Measurements from ENCODE around the gene OR2H1. TPM values are rescaled to one million over a fixed set of nuclear protein-coding genes. Genes with fewer than 3 reads are reported as not detected.

The OR2H1 gene
- total and polyA plus RNA-seq, 9 of the 15 experiments (the other 6 are each of a cell fraction or from before 2014, with no cell fraction given), result not detected

DNA sequence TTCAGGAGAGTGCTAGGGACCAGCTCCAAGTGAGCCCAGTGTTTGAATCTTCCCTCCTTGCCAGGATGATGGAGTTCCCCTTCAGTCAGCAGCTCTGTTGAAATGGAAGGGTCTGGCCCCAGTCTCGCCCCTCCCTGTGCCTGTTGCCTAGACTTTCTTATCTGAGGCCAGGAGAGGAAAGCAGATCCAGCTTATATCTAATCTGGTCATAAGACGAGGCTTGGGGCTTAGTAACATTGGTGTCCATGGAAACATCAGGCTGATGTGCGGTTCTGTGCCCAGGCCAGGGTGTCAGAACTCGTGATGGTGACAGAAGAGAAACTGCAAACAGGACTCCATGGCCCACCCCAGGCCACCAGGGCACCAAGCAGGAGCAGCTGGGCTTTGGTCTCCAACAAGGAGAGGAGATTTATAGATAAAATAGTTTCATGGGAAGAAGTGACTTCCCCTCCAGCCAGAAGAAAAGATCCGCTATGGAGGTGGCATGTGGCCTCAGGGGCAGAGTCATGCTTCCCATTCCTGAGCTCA, 21.0 kb downstream of the OR2H1 start (continued):
- TF ChIP-seq, protein P1, sequence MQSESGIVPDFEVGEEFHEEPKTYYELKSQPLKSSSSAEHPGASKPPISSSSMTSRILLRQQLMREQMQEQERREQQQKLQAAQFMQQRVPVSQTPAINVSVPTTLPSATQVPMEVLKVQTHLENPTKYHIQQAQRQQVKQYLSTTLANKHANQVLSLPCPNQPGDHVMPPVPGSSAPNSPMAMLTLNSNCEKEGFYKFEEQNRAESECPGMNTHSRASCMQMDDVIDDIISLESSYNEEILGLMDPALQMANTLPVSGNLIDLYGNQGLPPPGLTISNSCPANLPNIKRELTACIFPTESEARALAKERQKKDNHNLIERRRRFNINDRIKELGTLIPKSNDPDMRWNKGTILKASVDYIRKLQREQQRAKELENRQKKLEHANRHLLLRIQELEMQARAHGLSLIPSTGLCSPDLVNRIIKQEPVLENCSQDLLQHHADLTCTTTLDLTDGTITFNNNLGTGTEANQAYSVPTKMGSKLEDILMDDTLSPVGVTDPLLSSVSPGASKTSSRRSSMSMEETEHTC (IDR thresholded peaks at IDR 0.05), result 0 out of 2 replicates have a peak, but pooled peaks have one; percentile 15
- TF ChIP-seq ZNF766 (CRISPR knock-in tag; conservative IDR thresholded peaks at IDR 0.05), result 0 out of 2 replicates have a peak, but pooled peaks have one; percentile 26
- TF ChIP-seq, protein P2, sequence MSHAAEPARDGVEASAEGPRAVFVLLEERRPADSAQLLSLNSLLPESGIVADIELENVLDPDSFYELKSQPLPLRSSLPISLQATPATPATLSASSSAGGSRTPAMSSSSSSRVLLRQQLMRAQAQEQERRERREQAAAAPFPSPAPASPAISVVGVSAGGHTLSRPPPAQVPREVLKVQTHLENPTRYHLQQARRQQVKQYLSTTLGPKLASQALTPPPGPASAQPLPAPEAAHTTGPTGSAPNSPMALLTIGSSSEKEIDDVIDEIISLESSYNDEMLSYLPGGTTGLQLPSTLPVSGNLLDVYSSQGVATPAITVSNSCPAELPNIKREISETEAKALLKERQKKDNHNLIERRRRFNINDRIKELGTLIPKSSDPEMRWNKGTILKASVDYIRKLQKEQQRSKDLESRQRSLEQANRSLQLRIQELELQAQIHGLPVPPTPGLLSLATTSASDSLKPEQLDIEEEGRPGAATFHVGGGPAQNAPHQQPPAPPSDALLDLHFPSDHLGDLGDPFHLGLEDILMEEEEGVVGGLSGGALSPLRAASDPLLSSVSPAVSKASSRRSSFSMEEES (CRISPR knock-in tag; IDR thresholded peaks at IDR 0.05), result peak; percentile 1; the same call in 1 of the 2 replicates

DNA sequence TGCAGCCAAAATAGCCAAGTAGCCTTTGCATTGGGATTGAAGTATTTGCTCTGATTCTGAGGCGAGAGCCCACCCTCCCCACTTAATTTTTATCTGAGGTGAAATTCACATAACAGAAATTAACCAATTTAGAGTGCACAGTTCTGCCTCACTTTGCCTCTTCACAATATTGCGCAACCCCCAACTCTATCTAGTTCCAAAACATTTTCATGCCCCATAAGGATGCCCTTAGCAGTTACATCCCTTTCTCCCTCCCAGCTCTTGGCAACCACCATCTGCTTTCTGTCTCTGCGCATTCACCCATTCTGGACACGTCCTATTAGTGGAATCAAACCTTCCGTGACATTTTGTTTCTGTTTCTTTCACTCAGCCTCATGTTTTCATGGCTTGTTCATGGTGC, 21.8 kb downstream of the OR2H1 start:
- 22% methylated on average over 5 of the region's 5 CpGs for WGBS (ENCODE audit: insufficient coverage, low coverage, missing lambda C conversion rate)
- POLR2A ChIA-PET, result interaction anchor here (1.3 kb wide), 1 partner anchor 11 kb away, joined by 3 read pairs; no protein-coding TSS in a partner anchor

More for the DNA sequence above, 21.8 kb downstream of the OR2H1 start:
- ATAC-seq (no peak), DNase-seq (ENCODE audit: extremely low read depth in 1 of 4, low spot score in 3 of 4) (no peak), FAIRE-seq (no peak)
- Histone ChIP-seq H3K27ac (ENCODE audit: extremely low read depth, low read depth, low read length) (no peak overlapping the region), H3K36me3 (ENCODE audit: control insufficient read depth, insufficient read depth, low read length) (no peaks in the 10 kb centered on the region), H3K4me3 (no peak overlapping the region), H2AFZ (ENCODE audit: low read depth, low read length) (no peak overlapping the region), H3K9ac (ENCODE audit: insufficient read depth in 1 of 2, low read depth in 2 of 2, low read length in 2 of 2) (no peak overlapping the region), H3K9me1 (ENCODE audit: control insufficient read depth, insufficient read depth, low read length) (no peaks in the 10 kb centered on the region), H3K9me3 (replicated peaks; ENCODE audit: control insufficient read depth, insufficient read depth, low read depth, low read length) (no peaks in the 10 kb centered on the region), H3K4me1 (replicated peaks in 1 of 2; ENCODE audit: control insufficient read depth in 2 of 2, insufficient read depth in 2 of 2, low read length in 2 of 2) (no peaks in the 10 kb centered on the region; a peak in 3 of 5 replicates), H3K79me2 (ENCODE audit: control insufficient read depth, insufficient read depth, low read length) (no peaks in the 10 kb centered on the region), H3K4me2 (ENCODE audit: insufficient read depth, low read length) (no peak overlapping the region), H4K20me1 (replicated peaks; ENCODE audit: control insufficient read depth, insufficient read depth, low read length) (no peaks in the 10 kb centered on the region), H3K27me3 (ENCODE audit: control insufficient read depth in 2 of 2, insufficient read depth in 2 of 2, low read length in 2 of 2) (peaks cover 0 to 20% of the 10 kb centered on the region in 2 experiments; a peak in 2 of 5 replicates)
- intact Hi-C loops (cut with micrococcal nuclease) (no loop called here), in situ Hi-C loops (cut with MboI) (no loop called here)
- no peak for TF ChIP-seq ARNT (IDR thresholded peaks at IDR 0.05)
- TF ChIP-seq, protein P3, sequence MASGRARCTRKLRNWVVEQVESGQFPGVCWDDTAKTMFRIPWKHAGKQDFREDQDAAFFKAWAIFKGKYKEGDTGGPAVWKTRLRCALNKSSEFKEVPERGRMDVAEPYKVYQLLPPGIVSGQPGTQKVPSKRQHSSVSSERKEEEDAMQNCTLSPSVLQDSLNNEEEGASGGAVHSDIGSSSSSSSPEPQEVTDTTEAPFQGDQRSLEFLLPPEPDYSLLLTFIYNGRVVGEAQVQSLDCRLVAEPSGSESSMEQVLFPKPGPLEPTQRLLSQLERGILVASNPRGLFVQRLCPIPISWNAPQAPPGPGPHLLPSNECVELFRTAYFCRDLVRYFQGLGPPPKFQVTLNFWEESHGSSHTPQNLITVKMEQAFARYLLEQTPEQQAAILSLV (tag; IDR thresholded peaks at IDR 0.05), result peak; percentile 76
- peak; percentile 73 for TF ChIP-seq CEBPG (CRISPR knock-in tag; IDR thresholded peaks at IDR 0.05)
- TF ChIP-seq CEBPG (tag; conservative IDR thresholded peaks at IDR 0.05 in 1 of 2, IDR thresholded peaks at IDR 0.05 in 1 of 2), result peak; percentile 76 to 100
- TF ChIP-seq CEBPB (tag; IDR thresholded peaks at IDR 0.05), result peak; percentile 96
- TF ChIP-seq MYC (IDR thresholded peaks at IDR 0.05; ENCODE audit: low read depth, low read length), result no peak
- TF ChIP-seq MYC (CRISPR knock-in tag; IDR thresholded peaks at IDR 0.05; ENCODE audit: borderline replicate concordance, low read depth), result no peak
- CTCF ChIA-PET (ENCODE audit: low intra/inter-chr PET ratio), result no interaction called here
- BruUV-seq (replicated peaks), result no TSS peak
